ENCODE measurements around the gene SSTR1. TPM values are rescaled to one million over a fixed set of nuclear protein-coding genes. Genes with fewer than 3 reads are reported as not detected.
A peak's percentile ranks its signal among the peaks of the same experiment; 100 is the strongest.
"Not testable (repeated sequence)": the region's sequence is repeated elsewhere in the genome, so short reads cannot be mapped to it uniquely, and the experiment has no call there.

The SSTR1 gene
- total RNA-seq, 4 donors from 2014 or later: 2.5 to 13.1 (median 9.8) TPM

DNA sequence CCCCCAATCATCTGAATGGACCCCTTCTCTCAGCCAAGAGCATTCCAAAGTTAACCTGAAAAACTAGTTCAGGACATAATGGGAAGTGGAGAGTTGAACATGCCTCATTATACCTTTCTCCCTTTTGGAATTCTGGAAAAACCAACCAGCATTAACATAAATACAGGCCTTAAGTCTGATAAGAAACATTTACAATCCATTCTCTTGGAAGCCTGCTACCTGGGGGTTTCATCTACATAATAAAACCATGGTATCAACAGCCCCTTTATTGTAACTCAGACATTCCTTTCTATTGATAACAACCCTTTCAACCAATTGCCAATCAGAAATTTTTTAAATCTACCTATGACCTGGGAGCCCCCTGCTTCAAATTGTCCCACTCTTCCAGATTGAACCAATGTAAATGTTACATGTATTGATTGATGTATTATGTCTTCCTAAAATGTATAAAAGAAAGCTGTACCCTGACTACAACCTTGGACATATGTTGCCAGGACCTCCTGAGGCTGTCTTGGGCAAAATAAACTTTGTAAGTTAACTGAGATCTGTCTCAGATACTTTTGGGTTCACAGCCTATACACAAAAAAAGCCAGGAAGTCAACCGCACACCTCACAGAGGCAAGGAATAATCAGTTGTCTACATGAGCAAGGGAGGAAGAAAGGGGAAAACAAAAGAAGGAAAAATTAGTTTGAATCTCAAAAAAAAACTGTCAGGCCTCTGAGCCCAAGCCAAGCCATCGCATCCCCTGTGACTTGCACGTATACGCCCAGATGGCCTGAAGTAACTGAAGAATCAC lies 17.6 kb upstream of the SSTR1 start:
- TF ChIP-seq, protein P1, sequence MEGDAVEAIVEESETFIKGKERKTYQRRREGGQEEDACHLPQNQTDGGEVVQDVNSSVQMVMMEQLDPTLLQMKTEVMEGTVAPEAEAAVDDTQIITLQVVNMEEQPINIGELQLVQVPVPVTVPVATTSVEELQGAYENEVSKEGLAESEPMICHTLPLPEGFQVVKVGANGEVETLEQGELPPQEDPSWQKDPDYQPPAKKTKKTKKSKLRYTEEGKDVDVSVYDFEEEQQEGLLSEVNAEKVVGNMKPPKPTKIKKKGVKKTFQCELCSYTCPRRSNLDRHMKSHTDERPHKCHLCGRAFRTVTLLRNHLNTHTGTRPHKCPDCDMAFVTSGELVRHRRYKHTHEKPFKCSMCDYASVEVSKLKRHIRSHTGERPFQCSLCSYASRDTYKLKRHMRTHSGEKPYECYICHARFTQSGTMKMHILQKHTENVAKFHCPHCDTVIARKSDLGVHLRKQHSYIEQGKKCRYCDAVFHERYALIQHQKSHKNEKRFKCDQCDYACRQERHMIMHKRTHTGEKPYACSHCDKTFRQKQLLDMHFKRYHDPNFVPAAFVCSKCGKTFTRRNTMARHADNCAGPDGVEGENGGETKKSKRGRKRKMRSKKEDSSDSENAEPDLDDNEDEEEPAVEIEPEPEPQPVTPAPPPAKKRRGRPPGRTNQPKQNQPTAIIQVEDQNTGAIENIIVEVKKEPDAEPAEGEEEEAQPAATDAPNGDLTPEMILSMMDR (IDR thresholded peaks at IDR 0.05): no peak
- no peak for TF ChIP-seq POLR2A (IDR thresholded peaks at IDR 0.05)
- Histone ChIP-seq H3K27ac (no peak overlapping the region), H3K9me3 (no peaks in the 10 kb centered on the region), H3K4me3 (no peak overlapping the region), H3K36me3 (no peaks in the 10 kb centered on the region), H3K27me3 (no peaks in the 10 kb centered on the region), H3K4me1 (peaks cover 0 to 4% (median 0%) of the 10 kb centered on the region in 4 donors)
- no peak for DNase-seq

DNA sequence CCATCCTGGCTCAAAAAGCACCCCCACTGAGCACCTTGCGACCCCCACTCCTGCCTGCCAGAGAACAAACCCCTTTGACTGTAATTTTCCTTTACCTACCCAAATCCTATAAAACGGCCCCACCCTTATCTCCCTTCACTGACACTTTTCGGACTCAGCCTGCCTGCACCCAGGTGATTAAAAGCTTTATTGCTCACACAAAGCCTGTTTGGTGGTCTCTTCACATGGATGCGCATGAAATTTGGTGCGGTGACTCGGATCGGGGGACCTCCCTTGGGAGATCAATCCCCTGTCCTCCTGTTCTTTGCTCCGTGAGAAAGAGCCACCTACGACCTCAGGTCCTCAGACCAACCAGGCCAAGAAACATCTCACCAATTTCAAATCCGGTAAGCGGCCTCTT lies 16.9 kb upstream of the SSTR1 start:
- H3K9me3 ChIP-seq, H3K27ac ChIP-seq, DNase-seq, H3K4me3 ChIP-seq, H3K27me3 ChIP-seq, H3K36me3 ChIP-seq, H3K4me1 ChIP-seq: not testable (repeated sequence)

DNA sequence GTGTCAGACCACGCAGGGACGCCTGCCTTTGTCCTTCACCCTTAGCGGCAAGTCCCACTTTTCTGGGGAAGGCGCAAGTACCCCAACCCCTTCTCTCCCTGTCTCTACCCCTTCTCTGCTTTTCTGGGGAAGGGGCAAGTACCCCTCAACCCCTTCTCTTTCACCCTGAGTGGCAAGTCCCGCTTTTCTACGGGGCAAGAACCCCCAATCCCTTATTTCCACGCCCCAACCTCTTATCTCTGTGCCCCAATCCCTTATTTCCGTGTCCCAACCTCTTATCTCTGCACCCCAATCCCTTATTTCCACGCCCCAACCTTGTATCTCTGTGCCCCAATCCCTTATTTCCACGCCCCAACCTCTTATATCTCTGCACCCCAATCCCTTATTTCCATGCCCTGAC lies 16.2 kb upstream of the SSTR1 start:
- not testable (repeated sequence) for H3K4me3 ChIP-seq, H3K27ac ChIP-seq, H3K36me3 ChIP-seq, H3K9me3 ChIP-seq, DNase-seq, H3K27me3 ChIP-seq, H3K4me1 ChIP-seq

DNA sequence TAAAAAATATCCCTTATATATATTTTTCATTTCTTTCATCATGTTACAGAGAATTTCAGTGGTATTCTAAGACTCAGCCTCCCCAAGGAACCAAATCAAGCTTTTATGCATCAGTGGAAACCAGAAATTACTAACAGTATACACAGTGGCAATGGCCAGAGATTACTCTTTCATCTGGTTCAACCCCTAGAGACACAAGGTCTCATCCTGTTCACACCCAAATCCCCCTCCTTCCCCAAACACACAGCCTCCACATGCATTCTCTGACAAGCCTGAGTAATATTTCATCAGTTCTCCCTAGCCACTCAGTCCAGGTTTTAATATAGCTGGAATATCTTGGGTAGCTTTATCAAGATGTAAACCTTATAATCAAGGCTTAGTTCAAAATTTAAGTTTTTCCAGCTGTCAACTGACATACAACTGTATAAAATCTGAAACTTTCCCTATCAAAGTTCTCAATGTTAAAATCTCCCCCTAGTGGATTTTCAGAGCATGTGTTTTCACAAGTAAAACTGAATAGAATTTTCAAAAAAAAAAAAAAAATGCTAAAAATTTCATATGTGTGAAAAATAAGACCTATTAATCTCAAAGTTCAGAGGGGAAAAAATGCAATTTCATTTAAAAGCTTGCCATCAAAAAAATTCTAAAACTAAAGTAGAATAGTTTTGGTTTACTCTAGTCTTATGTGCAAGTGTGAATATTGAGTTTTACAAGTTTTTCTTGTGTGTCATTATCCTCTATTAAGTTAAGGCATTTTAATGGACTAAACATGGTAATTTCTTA lies 10.5 kb upstream of the SSTR1 start:
- Histone ChIP-seq H3K36me3 (no peaks in the 10 kb centered on the region), H3K27me3 (no peaks in the 10 kb centered on the region), H3K27ac (no peak overlapping the region), H3K9me3 (no peaks in the 10 kb centered on the region), H3K4me1 (no peaks in the 10 kb centered on the region), H3K4me3 (no peak overlapping the region)
- no peak for DNase-seq
- no peak for TF ChIP-seq POLR2A (IDR thresholded peaks at IDR 0.05)
- TF ChIP-seq, protein P1 (IDR thresholded peaks at IDR 0.05): peak in 4 of 6 experiments; percentile 45 to 52 (median 48)

DNA sequence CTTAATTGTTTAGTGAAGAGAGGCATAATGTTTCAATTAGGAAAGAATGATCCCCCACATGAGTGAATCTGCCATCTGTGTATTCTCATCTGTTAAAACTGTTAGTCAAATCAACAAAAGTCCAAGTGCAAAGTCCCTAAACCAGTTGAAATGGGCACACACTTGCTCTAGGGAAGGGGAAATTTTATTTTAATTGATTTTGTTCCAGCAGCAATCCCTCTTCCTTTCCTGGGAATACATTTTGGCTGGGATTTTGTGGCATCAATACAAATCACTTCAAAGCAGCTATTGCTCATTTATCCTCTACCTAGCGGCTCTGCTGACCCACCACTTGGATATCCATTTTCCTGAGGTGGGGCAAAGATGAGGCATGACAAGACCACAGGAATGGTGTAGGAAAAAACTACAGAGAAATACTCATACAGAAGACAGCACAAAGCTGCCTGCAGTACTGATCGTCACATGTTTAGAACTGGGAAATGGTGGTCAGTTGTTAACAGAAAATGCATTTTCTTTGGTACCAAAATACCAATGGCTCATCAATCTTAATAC lies 9.8 kb upstream of the SSTR1 start:
- no peaks in the 10 kb centered on the region for H3K27me3 ChIP-seq
- no peaks in the 10 kb centered on the region for H3K36me3 ChIP-seq
- no peak overlapping the region for H3K27ac ChIP-seq
- H3K4me1 ChIP-seq: no peaks in the 10 kb centered on the region
- no peak for DNase-seq
- H3K4me3 ChIP-seq: no peak overlapping the region
- H3K9me3 ChIP-seq: no peaks in the 10 kb centered on the region
- no peak for TF ChIP-seq POLR2A (IDR thresholded peaks at IDR 0.05)
- TF ChIP-seq, protein P1 (IDR thresholded peaks at IDR 0.05): no peak

DNA sequence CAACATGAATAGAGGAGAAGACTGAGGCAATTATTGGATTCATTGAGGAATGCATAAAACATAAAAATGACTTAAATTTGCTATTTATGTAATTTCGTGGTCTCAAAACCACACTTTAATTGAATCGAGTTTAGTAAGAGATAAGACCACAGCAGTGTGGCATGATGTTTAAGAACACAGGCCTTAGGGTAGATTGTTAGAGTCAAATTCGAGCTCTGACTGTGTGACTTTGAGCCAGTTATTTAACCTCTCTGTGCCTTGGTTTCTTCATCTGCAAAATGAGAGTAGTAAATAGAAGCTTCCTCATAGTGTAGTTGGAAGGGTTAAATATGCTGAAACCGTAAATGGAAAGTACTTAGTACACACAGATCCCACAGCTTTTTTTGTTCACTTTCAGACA lies 9.3 kb upstream of the SSTR1 start:
- H3K27ac ChIP-seq: no peak overlapping the region
- DNase-seq: no peak
- H3K4me1 ChIP-seq: no peaks in the 10 kb centered on the region
- H3K27me3 ChIP-seq: no peaks in the 10 kb centered on the region
- H3K36me3 ChIP-seq: no peaks in the 10 kb centered on the region
- TF ChIP-seq POLR2A (IDR thresholded peaks at IDR 0.05): no peak
- TF ChIP-seq, protein P1 (IDR thresholded peaks at IDR 0.05): no peak
- no peak overlapping the region for H3K4me3 ChIP-seq
- no peaks in the 10 kb centered on the region for H3K9me3 ChIP-seq

All from Peyer's patch (tissue), 4 donors.